HCT116 (cell line): ENCODE measurements around the gene CIAO1. TPM values are rescaled to one million over a fixed set of nuclear protein-coding genes. Genes with fewer than 3 reads are reported as not detected.
"Not testable (repeated sequence)": the region's sequence is repeated elsewhere in the genome, so short reads cannot be mapped to it uniquely, and the experiment has no call there.

Experiments
- ATAC-seq: fragments of 200-7000 bp; cut with Tn5 transposase; 2 replicates; pipeline ENCODE4 v1.9.1; 2020; ENCODE audit warnings: mild to moderate bottlenecking, moderate library complexity
- BruUV-seq: library from RNA; stranded (reverse); fragments of 400-500 nt; replicated peaks from 2 replicates; lab custom pipeline; 2021; lab: Mats Ljungman, UMichigan
- CTCF ChIA-PET: fragments of 300-600 bp; sonication (Branson Sonifier 250); formaldehyde crosslinking; loops from one replicate; lab custom pipeline; 2021; ENCODE audit warnings: antibody characterized with exemption; lab: Charles Lee
- POLR2A ChIA-PET: fragments of 300-600, 350-600 bp; sonication (Branson Sonifier 250); formaldehyde crosslinking; loops from one replicate; lab custom pipeline; 2021; ENCODE audit warnings: antibody characterized with exemption; lab: Charles Lee
- RAD21 ChIA-PET, 2 experiments: fragments of 300-600 bp; sonication (Branson Sonifier 250); formaldehyde crosslinking; loops; one replicate each; lab custom pipeline; 2023; ENCODE audit warnings: low total read pairs in 2 of 2; ENCODE audit not compliant: uncharacterized antibody in 2 of 2, unreplicated experiment in 2 of 2, low non-redundant PET in 1 of 2; lab: Charles Lee
- DNase-seq: peaks from one replicate; pipeline ENCODE4 v3.0.0-alpha.2; 2010; ENCODE audit warnings: low read depth, low spot score
- H2AFZ ChIP-seq: fragments of 200-600 bp; shearing (Covaris generic), sonication (generic); 2 replicates; pipeline ENCODE4 v1.6.1; 2017; ENCODE audit warnings: low read depth, mixed run types, mixed read lengths, antibody characterized with exemption, low read length; ENCODE audit not compliant: poor library complexity, severe bottlenecking
- H3K27ac ChIP-seq: 2 replicates; pipeline ENCODE4 v1.5.1; 2012; ENCODE audit warnings: low read depth, low read length
- H3K27me3 ChIP-seq: fragments of 200-600 bp; sonication (generic); 2 replicates; pipeline ENCODE4 v1.6.1; 2016; ENCODE audit warnings: mixed run types, low read length, mixed read lengths; ENCODE audit not compliant: insufficient read depth
- H3K36me3 ChIP-seq, 2 experiments: fragments of 200-500 bp in 1 of 2; fragments of 200-600 bp in 1 of 2; sonication (Bioruptor generic) in 1 of 2; sonication (generic) in 1 of 2; 2 replicates each; pipeline versions ENCODE4 v1.5.1 to v1.6.1; 2014 to 2016; ENCODE audit warnings: low read length in 2 of 2, inconsistent platforms in 1 of 2, mixed read lengths in 1 of 2, mixed run types in 1 of 2; ENCODE audit not compliant: insufficient read depth in 2 of 2, control insufficient read depth in 1 of 2
- H3K4me1 ChIP-seq, 2 experiments: fragments of 200-600 bp in 1 of 2; sonication (generic) in 1 of 2; 2 replicates each; pipeline versions ENCODE4 v1.5.1 to v1.6.1; 2012 to 2017; ENCODE audit warnings: low read length in 2 of 2, inconsistent platforms in 1 of 2, mild to moderate bottlenecking in 1 of 2, mixed read lengths in 1 of 2, mixed run types in 1 of 2, moderate library complexity in 1 of 2; ENCODE audit not compliant: insufficient read depth in 2 of 2, control insufficient read depth in 1 of 2
- H3K4me2 ChIP-seq: fragments of 200-600 bp; sonication (generic); 2 replicates; pipeline ENCODE4 v1.6.1; 2017; ENCODE audit warnings: mixed run types, low read length, mixed read lengths
- H3K4me3 ChIP-seq, 2 experiments: fragments of 200-600 bp in 1 of 2; sonication (generic) in 1 of 2; replicated peaks in 1 of 2; 2 replicates each; pipeline ENCODE4 v1.5.1; 2011 to 2016; ENCODE audit warnings: low read length in 2 of 2, control low read depth in 1 of 2, low read depth in 1 of 2, mild to moderate bottlenecking in 1 of 2, mixed read lengths in 1 of 2, mixed run types in 1 of 2
- H3K79me2 ChIP-seq: fragments of 200-600 bp; sonication (generic); 2 replicates; pipeline ENCODE4 v1.6.1; 2017; ENCODE audit warnings: mild to moderate bottlenecking, mixed run types, low read length, moderate library complexity, mixed read lengths; ENCODE audit not compliant: insufficient read depth
- H3K9ac ChIP-seq: fragments of 200-600 bp; sonication (generic); 2 replicates; pipeline ENCODE4 v1.6.1; 2016; ENCODE audit warnings: low read length, mixed read lengths
- H3K9me2 ChIP-seq: fragments of 200-600 bp; sonication (generic), shearing (Covaris generic); 2 replicates; pipeline ENCODE4 v1.6.1; 2017; ENCODE audit warnings: mixed run types, mild to moderate bottlenecking, moderate library complexity; ENCODE audit not compliant: insufficient read depth
- H3K9me3 ChIP-seq, 2 experiments: fragments of 200-500 bp in 1 of 2; fragments of 200-600 bp in 1 of 2; sonication (Bioruptor generic) in 1 of 2; sonication (generic) in 1 of 2; 2 replicates each; pipeline ENCODE4 v1.6.1; 2014 to 2017; ENCODE audit warnings: low read length in 2 of 2, mixed read lengths in 2 of 2, inconsistent platforms in 1 of 2, low read depth in 1 of 2, mild to moderate bottlenecking in 1 of 2, mixed run types in 1 of 2, moderate library complexity in 1 of 2; ENCODE audit not compliant: control insufficient read depth in 1 of 2, insufficient read depth in 1 of 2
- H4K20me1 ChIP-seq: fragments of 200-600 bp; sonication (generic), shearing (Covaris generic); 2 replicates; pipeline ENCODE4 v1.6.1; 2017; ENCODE audit warnings: mixed run types, mild to moderate bottlenecking, moderate library complexity; ENCODE audit not compliant: insufficient read depth
- CEBPB ChIP-seq: IDR thresholded peaks from 2 replicates; pipeline ENCODE4 v1.6.1; 2012; ENCODE audit warnings: low read depth
- EGR1 ChIP-seq: IDR thresholded peaks from 2 replicates; pipeline ENCODE4 v1.6.1; 2012; ENCODE audit warnings: low read depth
- ELF1 ChIP-seq: IDR thresholded peaks from 2 replicates; pipeline ENCODE4 v1.6.1; 2012; ENCODE audit warnings: low read depth, borderline replicate concordance
- EZH2phosphoT487 ChIP-seq: fragments of 200-600 bp; IDR thresholded peaks from 2 replicates; pipeline ENCODE4 v1.6.1; 2018; ENCODE audit warnings: antibody characterized with exemption, borderline replicate concordance
- FOSL1 ChIP-seq: IDR thresholded peaks from 2 replicates; pipeline ENCODE4 v1.6.1; 2012; ENCODE audit warnings: low read depth
- JUND ChIP-seq: IDR thresholded peaks from 2 replicates; pipeline ENCODE4 v1.6.1; 2012
- RAD21 ChIP-seq: IDR thresholded peaks from 2 replicates; pipeline ENCODE4 v1.6.1; 2012; ENCODE audit warnings: low read depth, mild to moderate bottlenecking
- SIN3A ChIP-seq: IDR thresholded peaks from 2 replicates; pipeline ENCODE4 v1.6.1; 2012; ENCODE audit warnings: low read depth
- SRF ChIP-seq: IDR thresholded peaks from 2 replicates; pipeline ENCODE4 v1.6.1; 2012; ENCODE audit warnings: low read depth
- ZFX ChIP-seq: fragments of 450-650 bp; IDR thresholded peaks from 2 replicates; pipeline ENCODE4 v1.6.1; 2017
- ZNF274 ChIP-seq: fragments of 200-500 bp; sonication (Bioruptor generic); IDR thresholded peaks from 2 replicates; pipeline ENCODE4 v1.6.1; 2014; ENCODE audit warnings: mild to moderate bottlenecking, low read depth, low read length, inconsistent platforms
- intact Hi-C: fragments of 100-400 bp; cut with micrococcal nuclease; formaldehyde crosslinking; loops from 2 replicates; pipeline ENCODE4 v1.10.0; 2022
- total RNA-seq: library from RNA; stranded (reverse); gene quantifications from one replicate; pipeline ENCODE4 v1.2.1, GENCODE V29; 2021; ENCODE audit not compliant: unreplicated experiment
- TF ChIP-seq, protein P1 (sequence below): IDR thresholded peaks from 2 replicates; pipeline ENCODE4 v1.6.1; 2012

The CIAO1 gene
- total RNA-seq, 1 experiment from 2014 or later: 76.8 TPM

GRCh38 chr2:96221106-96221505 is 44.9 kb upstream of the CIAO1 start:
- intact Hi-C loops, BruUV-seq: not testable (repeated sequence)

GRCh38 chr2:96225016-96225533 is 41.0 kb upstream of the CIAO1 start:
- no peaks in the 10 kb centered on the region for H4K20me1 ChIP-seq
- H3K4me3 ChIP-seq: no peak overlapping the region
- DNase-seq: no peak
- H3K9me2 ChIP-seq: no peaks in the 10 kb centered on the region
- no peaks in the 10 kb centered on the region for H3K36me3 ChIP-seq
- H3K9ac ChIP-seq: no peak overlapping the region
- TF ChIP-seq EZH2phosphoT487: no peak
- TF ChIP-seq SIN3A: no peak
- TF ChIP-seq ELF1: no peak
- TF ChIP-seq SRF: no peak
- no peak for TF ChIP-seq ZFX
- no peak for TF ChIP-seq CEBPB
- TF ChIP-seq, protein P1, sequence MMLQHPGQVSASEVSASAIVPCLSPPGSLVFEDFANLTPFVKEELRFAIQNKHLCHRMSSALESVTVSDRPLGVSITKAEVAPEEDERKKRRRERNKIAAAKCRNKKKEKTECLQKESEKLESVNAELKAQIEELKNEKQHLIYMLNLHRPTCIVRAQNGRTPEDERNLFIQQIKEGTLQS: no peak
- TF ChIP-seq EGR1: no peak
- no peak for TF ChIP-seq ZNF274
- TF ChIP-seq RAD21: no peak
- no peak for TF ChIP-seq JUND
- no peak for TF ChIP-seq FOSL1
- no peak overlapping the region for H2AFZ ChIP-seq
- intact Hi-C loops: no loop called here
- no peak overlapping the region for H3K4me2 ChIP-seq
- H3K27ac ChIP-seq: no peak overlapping the region
- RAD21 ChIA-PET: no interaction called here
- CTCF ChIA-PET: no interaction called here
- BruUV-seq: no TSS peak
- no peaks in the 10 kb centered on the region for H3K9me3 ChIP-seq
- POLR2A ChIA-PET: no interaction called here
- no peaks in the 10 kb centered on the region for H3K27me3 ChIP-seq
- no peaks in the 10 kb centered on the region for H3K4me1 ChIP-seq
- H3K79me2 ChIP-seq: no peaks in the 10 kb centered on the region
- no peak for ATAC-seq

More at GRCh38 chr2:96221106-96221505, 44.9 kb upstream of the CIAO1 start:
- ATAC-seq, H4K20me1 ChIP-seq, H3K27me3 ChIP-seq, POLR2A ChIA-PET, H3K9me2 ChIP-seq, RAD21 ChIA-PET, H3K9me3 ChIP-seq, H3K27ac ChIP-seq, H3K4me3 ChIP-seq, DNase-seq, H3K79me2 ChIP-seq, H3K4me2 ChIP-seq, H2AFZ ChIP-seq, H3K36me3 ChIP-seq, H3K4me1 ChIP-seq, H3K9ac ChIP-seq, CTCF ChIA-PET: not testable (repeated sequence)
